Keratinocyte (primary cell): ENCODE results near the gene S100A7. TPM values are rescaled to one million over a fixed set of nuclear protein-coding genes. Genes with fewer than 3 reads are reported as not detected.

Experiments
- DNase-seq: peaks from one replicate; pipeline ENCODE4 v3.0.0-alpha.2; 2011; ENCODE audit warnings: low read depth, missing footprints, low spot score
- FAIRE-seq: peaks from 2 replicates; lab custom pipeline; 2011; peaks lifted over from hg19 to GRCh38; lab: Jason Lieb, UNC
- H2AFZ ChIP-seq: 2 replicates; pipeline ENCODE4 v1.6.0; 2012; ENCODE audit warnings: low read length, control low read depth, inconsistent platforms; ENCODE audit not compliant: control insufficient read depth
- H3K27ac ChIP-seq: 2 replicates; pipeline ENCODE4 v1.5.1; 2011; ENCODE audit warnings: low read length; ENCODE audit not compliant: control insufficient read depth, insufficient read depth
- H3K27me3 ChIP-seq: 3 replicates; pipeline ENCODE4 v1.6.0; 2011; ENCODE audit warnings: low read length; ENCODE audit not compliant: control insufficient read depth, insufficient read depth; ENCODE audit errors: extremely low read depth
- H3K36me3 ChIP-seq, 2 experiments: 2 replicates in 1 of 2; 3 replicates in 1 of 2; pipeline ENCODE4 v1.5.1; 2011; ENCODE audit warnings: low read length in 2 of 2, mild to moderate bottlenecking in 1 of 2; ENCODE audit not compliant: control insufficient read depth in 2 of 2, insufficient read depth in 2 of 2; ENCODE audit errors: extremely low read depth in 1 of 2
- H3K4me1 ChIP-seq: 3 replicates; pipeline ENCODE4 v1.5.1; 2011; ENCODE audit warnings: low read length; ENCODE audit not compliant: control insufficient read depth, insufficient read depth; ENCODE audit errors: extremely low read depth
- H3K4me2 ChIP-seq: 3 replicates; pipeline ENCODE4 v1.6.0; 2011; ENCODE audit warnings: low read depth, low read length; ENCODE audit not compliant: control insufficient read depth, insufficient read depth; ENCODE audit errors: extremely low read depth
- H3K4me3 ChIP-seq, 3 experiments: fragments of 200-600 bp in 1 of 3; sonication (generic) in 1 of 3; 2 replicates in 2 of 3; 3 replicates in 1 of 3; pipeline ENCODE4 v1.5.1; 2011 to 2016; ENCODE audit warnings: low read length in 3 of 3, mild to moderate bottlenecking in 3 of 3, control low read depth in 2 of 3, inconsistent platforms in 1 of 3, low read depth in 1 of 3, mixed read lengths in 1 of 3, mixed run types in 1 of 3, moderate library complexity in 1 of 3; ENCODE audit not compliant: control insufficient read depth in 2 of 3, insufficient read depth in 2 of 3; ENCODE audit errors: extremely low read depth in 1 of 3
- H3K79me2 ChIP-seq: 2 replicates; pipeline ENCODE4 v1.6.0; 2012; ENCODE audit warnings: low read length; ENCODE audit not compliant: control insufficient read depth, insufficient read depth
- H3K9ac ChIP-seq: 3 replicates; pipeline ENCODE4 v1.6.0; 2011; ENCODE audit warnings: low read length; ENCODE audit not compliant: control insufficient read depth, insufficient read depth; ENCODE audit errors: extremely low read depth
- H3K9me1 ChIP-seq: 3 replicates; pipeline ENCODE4 v1.6.0; 2011; ENCODE audit warnings: low read length; ENCODE audit not compliant: control insufficient read depth, insufficient read depth; ENCODE audit errors: extremely low read depth
- H3K9me3 ChIP-seq: 2 replicates; pipeline ENCODE4 v1.5.1; 2012; ENCODE audit warnings: low read depth, low read length; ENCODE audit not compliant: control insufficient read depth
- H4K20me1 ChIP-seq: 3 replicates; pipeline ENCODE4 v1.6.0; 2011; ENCODE audit warnings: low read length; ENCODE audit not compliant: control insufficient read depth, insufficient read depth; ENCODE audit errors: extremely low read depth
- CTCF ChIP-seq, 3 experiments: IDR thresholded peaks in 1 of 3; conservative IDR thresholded peaks in 1 of 3; optimal IDR thresholded peaks in 1 of 3; 2 replicates in 2 of 3; 3 replicates in 1 of 3; pipeline versions ENCODE3 to v1.5.1; 2011; ENCODE audit warnings: low read length in 3 of 3, mild to moderate bottlenecking in 3 of 3, moderate library complexity in 2 of 3, control low read depth in 1 of 3, inconsistent platforms in 1 of 3; ENCODE audit not compliant: insufficient read depth in 2 of 3; ENCODE audit errors: extremely low read depth in 1 of 3
- EZH2 ChIP-seq: IDR thresholded peaks from one replicate; pipeline ENCODE4 v1.6.1; 2012; ENCODE audit warnings: inconsistent platforms, mild to moderate bottlenecking, low read length, moderate library complexity
- dilution Hi-C: fragments of 300-500 bp; cut with MboI; formaldehyde crosslinking; loops from one replicate; pipeline ENCODE4 v1.7.0; 2020; ENCODE audit warnings: low sequenced_read_pairs; ENCODE audit not compliant: extremely low pct_ligation_motif_present
- polyA plus RNA-seq, 5 experiments: library from polyadenylated mRNA; depleted of rRNA in 3 of 5; stranded (reverse) in 3 of 5; stranded (forward) in 1 of 5; unstranded in 1 of 5; fragments of >200 nt; gene quantifications; 1 replicate in 1 of 5; 2 replicates in 3 of 5; 3 replicates in 1 of 5; pipeline versions ENCODE4 v1.2.1 to v1.2.3, GENCODE V29; 2011 to 2012; ENCODE audit warnings: missing spikeins in 2 of 5, low read depth in 1 of 5, low replicate concordance in 1 of 5

S100A7 gene
- polyA plus RNA-seq, 1 donor (not counting 4 experiments of a cell fraction or from before 2014, with no cell fraction given) = 31.2 TPM

- no peak for FAIRE-seq
- no peak for TF ChIP-seq CTCF (optimal IDR thresholded peaks at IDR 0.05 in 1 of 3, IDR thresholded peaks at IDR 0.05 in 1 of 3, conservative IDR thresholded peaks at IDR 0.05 in 1 of 3; ENCODE audit: extremely low read depth in 1 of 3, insufficient read depth in 2 of 3, low read length in 3 of 3)
- no peak for TF ChIP-seq EZH2
- no peak overlapping the region for H2AFZ ChIP-seq
- H3K4me3 ChIP-seq = no peak overlapping the region
- no peaks in the 10 kb centered on the region for H3K36me3 ChIP-seq
- H3K9me3 ChIP-seq = peaks cover 3% of the 10 kb centered on the region
- H3K4me2 ChIP-seq = no peak overlapping the region
- peaks cover 5% of the 10 kb centered on the region for H3K4me1 ChIP-seq
- dilution Hi-C loops = no loop called here
- no peaks in the 10 kb centered on the region for H4K20me1 ChIP-seq
- no peak for DNase-seq
- H3K79me2 ChIP-seq = no peaks in the 10 kb centered on the region
- H3K27ac ChIP-seq = no peak overlapping the region
- H3K27me3 ChIP-seq = peaks cover 3% of the 10 kb centered on the region
- H3K9me1 ChIP-seq = no peaks in the 10 kb centered on the region
- no peak overlapping the region for H3K9ac ChIP-seq
These were observed 13.9 kb upstream of the S100A7 start for GRCh38 chr1:153474347-153474746.

- no peak for DNase-seq
- peaks cover 5% of the 10 kb centered on the region for H3K4me1 ChIP-seq
- FAIRE-seq = no peak
- dilution Hi-C loops = no loop called here
- H3K36me3 ChIP-seq = no peaks in the 10 kb centered on the region
- no peak overlapping the region for H3K27ac ChIP-seq
- no peaks in the 10 kb centered on the region for H3K9me1 ChIP-seq
- H4K20me1 ChIP-seq = no peaks in the 10 kb centered on the region
- H3K4me2 ChIP-seq = no peak overlapping the region
- no peaks in the 10 kb centered on the region for H3K79me2 ChIP-seq
- H3K9me3 ChIP-seq = peaks cover 3% of the 10 kb centered on the region
- H2AFZ ChIP-seq = no peak overlapping the region
- peaks cover 2% of the 10 kb centered on the region for H3K27me3 ChIP-seq
- H3K9ac ChIP-seq = no peak overlapping the region
- no peak overlapping the region for H3K4me3 ChIP-seq
- no peak for TF ChIP-seq CTCF (optimal IDR thresholded peaks at IDR 0.05 in 1 of 3, IDR thresholded peaks at IDR 0.05 in 1 of 3, conservative IDR thresholded peaks at IDR 0.05 in 1 of 3; ENCODE audit: extremely low read depth in 1 of 3, insufficient read depth in 2 of 3, low read length in 3 of 3)
- no peak for TF ChIP-seq EZH2
These were observed 10.3 kb upstream of the S100A7 start for GRCh38 chr1:153470707-153471106.
